HepG2 (cell line): ENCODE data around the gene TNRC18. TPM values are rescaled to one million over a fixed set of nuclear protein-coding genes. Genes with fewer than 3 reads are reported as not detected.
"Not testable (repeated sequence)": the region's sequence is repeated elsewhere in the genome, so short reads cannot be mapped to it uniquely, and the experiment has no call there.

ENCODE experiments used
- ATAC-seq: fragments of 200-7000 bp; cut with Tn5 transposase; 3 replicates; pipeline ENCODE4 v1.9.1; 2020; ENCODE audit warnings: mild to moderate bottlenecking, moderate library complexity
- BruUV-seq: library from RNA; stranded (reverse); fragments of 400-500 nt; replicated peaks from 2 replicates; lab custom pipeline; 2021; lab: Mats Ljungman, UMichigan
- CTCF ChIA-PET: fragments of 300-600 bp; formaldehyde crosslinking; extraction: SDS; loops from one replicate; lab custom pipeline; 2021; ENCODE audit warnings: low total read pairs, inconsistent platforms, low intra/inter-chr PET ratio; lab: Yijun Ruan, JAX
- POLR2A ChIA-PET: fragments of 350-600 bp; sonication (Branson Sonifier 250); formaldehyde crosslinking; loops from one replicate; lab custom pipeline; 2020; ENCODE audit warnings: antibody characterized with exemption, inconsistent platforms; lab: Yijun Ruan, JAX
- DNase-seq: peaks from one replicate; pipeline ENCODE4 v3.0.0-alpha.2; 2015; ENCODE audit warnings: low spot score
- FAIRE-seq: peaks from 3 replicates; lab custom pipeline; 2011; peaks lifted over from hg19 to GRCh38; lab: Jason Lieb, UNC
- H2AFZ ChIP-seq: one replicate; pipeline ENCODE4 v1.6.1; 2011; ENCODE audit warnings: low read length, inconsistent platforms
- H3K27ac ChIP-seq: fragments of 300-600 bp; 3 replicates; pipeline ENCODE4 v1.8.0; 2011; ENCODE audit warnings: mixed run types, mild to moderate bottlenecking, mixed read lengths, low read length, inconsistent platforms; ENCODE audit not compliant: insufficient read depth; ENCODE audit errors: extremely low read length
- H3K27me3 ChIP-seq, 2 experiments: fragments of 200-600 bp in 1 of 2; 2 replicates in 1 of 2; 3 replicates in 1 of 2; pipeline versions ENCODE4 v1.6.0 to v1.8.0; 2011; ENCODE audit warnings: low read length in 2 of 2, mild to moderate bottlenecking in 2 of 2, moderate library complexity in 2 of 2, inconsistent platforms in 1 of 2; ENCODE audit not compliant: insufficient read depth in 2 of 2, control insufficient read depth in 1 of 2
- H3K36me3 ChIP-seq, 2 experiments: fragments of 200-600 bp in 1 of 2; replicated peaks in 1 of 2; 2 replicates in 1 of 2; 3 replicates in 1 of 2; pipeline versions ENCODE4 v1.5.1 to v1.8.0; 2011; ENCODE audit warnings: low read length in 2 of 2, inconsistent platforms in 1 of 2; ENCODE audit not compliant: insufficient read depth in 2 of 2, control insufficient read depth in 1 of 2
- H3K4me1 ChIP-seq: 2 replicates; pipeline ENCODE4 v1.5.1; 2012; ENCODE audit warnings: low read length, inconsistent platforms; ENCODE audit not compliant: insufficient read depth
- H3K4me2 ChIP-seq: 2 replicates; pipeline ENCODE4 v1.6.0; 2011; ENCODE audit warnings: low read depth, low read length, inconsistent platforms
- H3K4me3 ChIP-seq, 3 experiments: fragments of 200-600 bp in 1 of 3; sonication (generic), shearing (Covaris generic) in 1 of 3; replicated peaks in 1 of 3; 2 replicates each; pipeline ENCODE4 v1.5.1; 2011 to 2016; ENCODE audit warnings: low read length in 3 of 3, inconsistent platforms in 2 of 3, low read depth in 2 of 3, mild to moderate bottlenecking in 2 of 3, control low read depth in 1 of 3, mixed read lengths in 1 of 3; ENCODE audit not compliant: insufficient read depth in 1 of 3
- H3K79me2 ChIP-seq: one replicate; pipeline ENCODE4 v1.6.1; 2011; ENCODE audit warnings: low read length, inconsistent platforms; ENCODE audit not compliant: insufficient read depth
- H3K9ac ChIP-seq: 2 replicates; pipeline ENCODE4 v1.6.0; 2011; ENCODE audit warnings: mild to moderate bottlenecking, low read depth, low read length, inconsistent platforms; ENCODE audit not compliant: insufficient read depth
- H3K9me3 ChIP-seq: 2 replicates; pipeline ENCODE4 v1.5.1; 2012; ENCODE audit warnings: mild to moderate bottlenecking, low read length
- H4K20me1 ChIP-seq: 2 replicates; pipeline ENCODE4 v1.6.0; 2011; ENCODE audit warnings: inconsistent platforms, mild to moderate bottlenecking, low read length, moderate library complexity; ENCODE audit not compliant: insufficient read depth
- AGO2 ChIP-seq: fragments of 200-400 bp; formaldehyde crosslinking; optimal IDR thresholded peaks from 2 replicates; pipeline ENCODE3; 2017; ENCODE audit warnings: mild to moderate bottlenecking, low read depth, low read length, moderate library complexity
- CEBPB ChIP-seq: IDR thresholded peaks from 2 replicates; pipeline ENCODE4 v1.6.1; 2011; ENCODE audit warnings: low read depth, low read length, improper control_type of control experiment, borderline replicate concordance
- IRX3 ChIP-seq: sonication (generic); formaldehyde crosslinking; IDR thresholded peaks from 2 replicates; pipeline ENCODE4 v1.8.1; 2023; ENCODE audit warnings: mild to moderate bottlenecking, low read depth, missing genetic modification reagents, borderline replicate concordance
- JARID2 ChIP-seq: sonication (generic); formaldehyde crosslinking; IDR thresholded peaks from 2 replicates; pipeline ENCODE4 v1.8.1; 2023; ENCODE audit warnings: missing genetic modification reagents, inconsistent platforms; ENCODE audit not compliant: insufficient replicate concordance
- MXI1 ChIP-seq: IDR thresholded peaks from 3 replicates; pipeline ENCODE4 v1.6.1; 2012; ENCODE audit warnings: low read depth, low read length, inconsistent platforms, borderline replicate concordance
- NAIF1 ChIP-seq: sonication (generic); formaldehyde crosslinking; IDR thresholded peaks from 2 replicates; pipeline ENCODE4 v1.5.0; 2020; ENCODE audit warnings: mild to moderate bottlenecking, missing genetic modification reagents, borderline replicate concordance
- RBAK ChIP-seq: sonication (generic); formaldehyde crosslinking; IDR thresholded peaks from 2 replicates; pipeline ENCODE4 v1.5.1; 2020; ENCODE audit warnings: mild to moderate bottlenecking, missing genetic modification reagents
- RBFOX2 ChIP-seq: fragments of 200-400 bp; formaldehyde crosslinking; IDR thresholded peaks from 2 replicates; pipeline ENCODE4 v1.6.1; 2017; ENCODE audit warnings: low read depth, mild to moderate bottlenecking, low read length
- SIN3B ChIP-seq: fragments of 150-350 bp; IDR thresholded peaks from 2 replicates; pipeline ENCODE4 v1.6.1; 2014; ENCODE audit warnings: low read length
- ZNF12 ChIP-seq: sonication (generic); formaldehyde crosslinking; IDR thresholded peaks from 2 replicates; pipeline ENCODE4 v1.5.0; 2020; ENCODE audit warnings: missing genetic modification reagents
- ZNF326 ChIP-seq: sonication (generic); formaldehyde crosslinking; IDR thresholded peaks from 2 replicates; pipeline ENCODE4 v1.4.0; 2020; ENCODE audit warnings: missing genetic modification reagents, borderline replicate concordance
- ZNF761 ChIP-seq: sonication (generic); formaldehyde crosslinking; conservative IDR thresholded peaks from 2 replicates; pipeline ENCODE4 v1.4.0; 2020; ENCODE audit warnings: mild to moderate bottlenecking, missing genetic modification reagents
- ZNF768 ChIP-seq: sonication (generic); formaldehyde crosslinking; IDR thresholded peaks from 2 replicates; pipeline ENCODE4 v1.4.0; 2020; ENCODE audit warnings: missing genetic modification reagents
- WGBS: methylation state at CpG from one replicate; pipeline ENCODE4 v1.1.6; 2017; ENCODE audit warnings: low lambda C conversion rate; 5-methylcytosine and 5-hydroxymethylcytosine counted together
- in situ Hi-C: cut with HindIII; loops from 2 replicates; pipeline ENCODE4 v1.10.0; 2017; ENCODE audit warnings: low pct_unique_long_range_greater_than_20kb; ENCODE audit not compliant: extremely low pct_ligation_motif_present
- intact Hi-C: fragments of 100-400 bp; cut with micrococcal nuclease; formaldehyde crosslinking; loops from one replicate; pipeline ENCODE4 v1.10.0; 2022; ENCODE audit not compliant: unreplicated experiment
- polyA plus RNA-seq, 8 experiments: library from polyadenylated mRNA; depleted of rRNA in 3 of 8; stranded (reverse) in 7 of 8; unstranded in 1 of 8; fragments of >200 nt; fragmentation: Illumina TruSeq in 4 of 8; extraction: Trizol in 4 of 8; gene quantifications; 2 replicates each; pipeline versions ENCODE4 v1.2.1 to v1.2.3, GENCODE V29; 2011 to 2016; ENCODE audit warnings: low read depth in 4 of 8, missing spikeins in 1 of 8, mixed read lengths in 1 of 8; ENCODE audit not compliant: insufficient read depth in 1 of 8
- total RNA-seq, 5 experiments: library from RNA; depleted of rRNA; stranded (reverse); fragments of >200 nt; fragmentation: Illumina TruSeq; extraction: Trizol; gene quantifications; 2 replicates each; pipeline ENCODE4 v1.2.3, GENCODE V29; 2016; ENCODE audit warnings: low read depth in 1 of 5
- TF ChIP-seq, protein P1 (sequence below): sonication (generic); formaldehyde crosslinking; IDR thresholded peaks from 2 replicates; pipeline ENCODE4; 2020; ENCODE audit warnings: missing genetic modification reagents, mild to moderate bottlenecking, borderline replicate concordance

The TNRC18 gene
- total and polyA plus RNA-seq, 2 of the 13 experiments (the other 11 are each of a cell fraction or from before 2014, with no cell fraction given) = 11.7 to 17.4 TPM

DNA sequence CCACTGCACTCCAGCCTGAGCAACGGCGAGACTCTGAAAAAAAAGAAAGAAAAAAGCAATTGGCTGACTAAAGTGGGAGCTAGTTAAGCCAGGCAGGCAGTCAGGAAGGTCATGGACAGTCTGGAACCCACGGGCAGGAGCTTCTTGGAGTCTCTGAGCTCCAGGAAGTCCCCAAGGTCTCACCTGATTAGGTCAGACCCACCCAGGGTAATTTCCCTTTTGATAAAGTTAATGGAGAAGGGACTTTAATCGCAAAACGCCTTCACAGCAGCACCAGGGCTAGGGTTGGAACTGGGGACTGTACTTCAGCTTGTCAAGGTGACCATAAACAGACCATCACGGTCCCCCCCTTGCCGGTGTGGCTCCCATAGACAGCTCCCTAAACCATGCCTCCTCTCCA, 134.3 kb downstream of the TNRC18 start (continued):
- TF ChIP-seq CEBPB = no peak

DNA sequence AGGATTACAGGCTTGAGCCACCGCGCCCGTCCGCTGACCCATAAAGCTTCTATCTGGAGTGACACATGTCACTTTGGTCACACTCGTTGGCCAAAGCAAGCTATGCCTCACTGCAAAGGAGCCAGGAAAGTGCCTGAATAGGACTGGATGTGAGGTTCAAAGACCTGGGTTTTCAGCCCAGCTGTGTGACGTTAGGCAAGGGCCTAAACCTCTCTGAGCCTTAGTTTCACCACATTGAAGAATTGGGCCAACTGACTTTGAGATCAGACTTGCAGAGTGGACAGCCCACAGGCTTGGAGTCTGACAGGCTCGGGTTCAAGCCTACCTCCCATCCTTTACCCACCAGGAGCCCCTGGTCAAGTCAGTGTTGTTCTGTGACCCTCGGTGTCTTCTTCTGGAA, 135.1 kb downstream of the TNRC18 start:
- H3K4me2 ChIP-seq, DNase-seq, H3K79me2 ChIP-seq, CTCF ChIA-PET: not testable (repeated sequence)
- peak; percentile 92 for TF ChIP-seq ZNF768
- TF ChIP-seq, all 625 proteins: peak for 1; not testable (repeated sequence) for 624
- POLR2A ChIA-PET, H2AFZ ChIP-seq, H3K4me3 ChIP-seq, H3K27me3 ChIP-seq, H3K36me3 ChIP-seq, intact Hi-C loops, H4K20me1 ChIP-seq, H3K9me3 ChIP-seq, H3K9ac ChIP-seq, H3K27ac ChIP-seq, in situ Hi-C loops, BruUV-seq, ATAC-seq, FAIRE-seq: not testable (repeated sequence)
- H3K4me1 ChIP-seq = peaks cover 21% of the 10 kb centered on the region
- WGBS = 100% methylated on average over 5 of the region's 8 CpGs

GRCh38 chr7:5287802-5288201, 135.8 kb downstream of the TNRC18 start:
- in situ Hi-C loops (no loop called here), intact Hi-C loops (no loop called here)
- Histone ChIP-seq H4K20me1 (no peaks in the 10 kb centered on the region), H2AFZ (no peak overlapping the region), H3K36me3 (peaks cover 3 to 4% of the 10 kb centered on the region in 2 experiments; a peak in 3 of 5 replicates), H3K27ac (no peak overlapping the region), H3K9ac (no peak overlapping the region), H3K4me2 (no peak overlapping the region), H3K27me3 (no peaks in the 10 kb centered on the region; a peak in 1 of 5 replicates), H3K9me3 (no peaks in the 10 kb centered on the region), H3K4me3 (no peak overlapping the region), H3K79me2 (no peaks in the 10 kb centered on the region), H3K4me1 (peaks cover 21% of the 10 kb centered on the region)
- DNase-seq (no peak), FAIRE-seq (no peak), ATAC-seq (no peak)
- WGBS = 97% methylated on average over 7 of the region's 19 CpGs
- BruUV-seq = no TSS peak
- TF ChIP-seq JARID2 (CRISPR knock-in tag) = no peak
- TF ChIP-seq, protein P1, sequence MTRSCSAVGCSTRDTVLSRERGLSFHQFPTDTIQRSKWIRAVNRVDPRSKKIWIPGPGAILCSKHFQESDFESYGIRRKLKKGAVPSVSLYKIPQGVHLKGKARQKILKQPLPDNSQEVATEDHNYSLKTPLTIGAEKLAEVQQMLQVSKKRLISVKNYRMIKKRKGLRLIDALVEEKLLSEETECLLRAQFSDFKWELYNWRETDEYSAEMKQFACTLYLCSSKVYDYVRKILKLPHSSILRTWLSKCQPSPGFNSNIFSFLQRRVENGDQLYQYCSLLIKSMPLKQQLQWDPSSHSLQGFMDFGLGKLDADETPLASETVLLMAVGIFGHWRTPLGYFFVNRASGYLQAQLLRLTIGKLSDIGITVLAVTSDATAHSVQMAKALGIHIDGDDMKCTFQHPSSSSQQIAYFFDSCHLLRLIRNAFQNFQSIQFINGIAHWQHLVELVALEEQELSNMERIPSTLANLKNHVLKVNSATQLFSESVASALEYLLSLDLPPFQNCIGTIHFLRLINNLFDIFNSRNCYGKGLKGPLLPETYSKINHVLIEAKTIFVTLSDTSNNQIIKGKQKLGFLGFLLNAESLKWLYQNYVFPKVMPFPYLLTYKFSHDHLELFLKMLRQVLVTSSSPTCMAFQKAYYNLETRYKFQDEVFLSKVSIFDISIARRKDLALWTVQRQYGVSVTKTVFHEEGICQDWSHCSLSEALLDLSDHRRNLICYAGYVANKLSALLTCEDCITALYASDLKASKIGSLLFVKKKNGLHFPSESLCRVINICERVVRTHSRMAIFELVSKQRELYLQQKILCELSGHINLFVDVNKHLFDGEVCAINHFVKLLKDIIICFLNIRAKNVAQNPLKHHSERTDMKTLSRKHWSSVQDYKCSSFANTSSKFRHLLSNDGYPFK (CRISPR knock-in tag) = no peak
- TF ChIP-seq ZNF761 (CRISPR knock-in tag) = no peak
- 0 out of 2 replicates have a peak, but pooled peaks have one; percentile 31 for TF ChIP-seq ZNF12 (CRISPR knock-in tag)
- TF ChIP-seq SIN3B = no peak
- no peak for TF ChIP-seq ZNF326
- no peak for TF ChIP-seq NAIF1
- no peak for TF ChIP-seq IRX3 (CRISPR knock-in tag)
- TF ChIP-seq AGO2 = peak; percentile 61
- no peak for TF ChIP-seq MXI1
- TF ChIP-seq RBFOX2 = peak; percentile 48; the same call in 1 of the 2 replicates
- peak; percentile 79; the same call in 1 of the 2 replicates for TF ChIP-seq RBAK
- CTCF ChIA-PET = no interaction called here
- POLR2A ChIA-PET = no interaction called here
